DMS114 treated with DMSO at 0.1 percent for 48 hours (cell line): ENCODE results near the gene GAL3ST2.

Source experiments
- DNase-seq: peaks from one replicate; lab custom pipeline; 2025; ENCODE audit not compliant: unreplicated experiment; lab: John Stamatoyannopoulos, UW

Gene GAL3ST2

DNA sequence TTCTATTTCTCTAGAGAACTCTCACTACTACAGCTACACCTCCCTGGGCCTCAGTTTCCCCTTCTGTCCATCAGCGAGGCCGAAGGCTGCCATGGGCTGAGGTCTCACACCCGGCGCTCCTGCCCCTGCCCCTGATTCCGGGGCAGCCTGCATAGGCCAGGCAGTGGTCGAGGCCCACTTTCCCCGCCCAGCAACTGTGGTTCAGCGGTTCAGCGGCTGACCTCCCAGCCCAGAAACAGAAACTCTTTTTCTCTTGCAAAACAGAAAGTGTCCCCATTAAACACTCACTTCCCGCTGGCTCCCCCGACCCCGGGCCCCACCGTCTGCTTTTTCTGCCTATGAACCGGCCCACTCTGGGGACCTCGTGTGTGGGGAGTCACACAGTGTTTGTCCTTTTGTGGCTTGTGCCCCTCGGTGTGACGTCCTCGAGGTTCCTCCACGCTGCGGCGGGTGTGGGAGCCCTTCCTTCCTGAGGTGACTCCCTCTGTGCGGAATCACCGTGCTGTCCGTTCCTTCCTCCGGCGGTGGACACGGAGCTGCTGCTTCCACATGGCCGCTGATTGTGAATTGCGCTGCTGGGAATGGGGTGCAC lies 66.1 kb downstream of the GAL3ST2 start:
- DNase-seq = no peak

GRCh38 chr2:241843321-241844065 lies 66.9 kb downstream of the GAL3ST2 start:
- no peak for DNase-seq

DNA sequence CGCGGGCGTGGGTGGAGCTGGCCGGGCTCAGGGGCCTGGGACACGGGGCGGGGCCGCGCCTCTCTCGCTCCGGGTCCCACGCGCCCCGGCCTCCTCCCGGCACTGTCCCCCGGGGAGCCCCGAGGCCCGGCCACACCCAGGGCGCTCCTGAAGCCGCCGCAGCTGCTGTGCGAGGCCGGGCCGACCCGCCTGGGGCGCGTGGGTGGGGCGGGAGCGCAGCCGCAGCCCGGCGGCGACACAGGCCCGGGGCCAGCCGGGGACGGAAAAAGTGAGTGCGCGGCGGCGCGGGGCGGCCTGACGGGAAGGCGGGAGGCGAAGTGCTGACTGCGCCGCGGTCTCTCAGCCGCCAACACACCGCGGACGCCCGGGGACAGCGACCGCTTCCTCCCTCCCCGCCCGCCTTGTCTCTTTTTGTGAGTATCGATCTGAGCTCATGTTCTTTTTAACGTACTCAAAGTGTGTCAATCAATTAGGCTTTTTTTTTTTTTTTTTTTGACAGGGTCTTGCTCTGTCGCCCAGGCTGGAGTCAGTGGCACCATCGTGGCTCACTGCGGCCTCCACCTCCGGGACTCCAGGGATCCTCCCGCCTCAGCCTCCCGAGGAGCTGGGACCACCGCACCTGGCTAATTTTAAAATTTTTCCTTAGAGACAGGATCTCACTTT lies 67.6 kb downstream of the GAL3ST2 start:
- no peak for DNase-seq

DNA sequence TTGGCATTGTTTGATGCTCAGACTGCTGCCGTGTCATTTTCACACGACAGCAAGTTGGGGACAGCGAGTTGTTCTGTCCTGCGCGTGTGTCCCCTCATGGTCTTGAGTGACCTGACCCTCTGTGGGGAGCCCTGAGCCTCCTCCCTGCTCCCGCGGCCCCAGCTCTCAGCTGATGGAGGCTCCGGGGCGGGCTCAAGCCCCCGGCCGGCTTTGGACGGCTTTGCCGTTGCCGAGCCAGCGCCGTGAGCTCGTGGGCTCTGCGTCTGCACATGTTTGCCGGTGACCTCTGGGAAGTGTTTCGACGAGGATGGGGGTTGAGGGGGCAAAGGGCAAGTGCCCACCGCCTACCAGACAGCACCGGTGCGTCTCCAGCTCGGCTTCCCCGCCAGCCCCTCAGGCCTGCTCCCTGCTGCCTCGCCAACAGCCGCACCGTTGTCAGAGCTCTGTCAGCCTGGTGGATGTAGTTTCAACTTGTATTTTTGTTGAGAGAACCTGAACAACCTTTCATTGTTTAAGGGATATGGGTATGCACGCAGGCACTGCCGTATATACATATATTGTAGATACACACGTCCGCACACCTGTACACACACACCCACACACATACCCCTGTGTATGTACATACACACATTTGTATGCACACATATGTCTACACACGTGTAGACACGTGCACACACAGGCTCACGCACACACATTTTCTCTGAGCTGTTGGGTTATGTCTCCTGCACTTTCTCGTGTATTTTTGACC lies 68.4 kb downstream of the GAL3ST2 start:
- DNase-seq = no peak

DNA sequence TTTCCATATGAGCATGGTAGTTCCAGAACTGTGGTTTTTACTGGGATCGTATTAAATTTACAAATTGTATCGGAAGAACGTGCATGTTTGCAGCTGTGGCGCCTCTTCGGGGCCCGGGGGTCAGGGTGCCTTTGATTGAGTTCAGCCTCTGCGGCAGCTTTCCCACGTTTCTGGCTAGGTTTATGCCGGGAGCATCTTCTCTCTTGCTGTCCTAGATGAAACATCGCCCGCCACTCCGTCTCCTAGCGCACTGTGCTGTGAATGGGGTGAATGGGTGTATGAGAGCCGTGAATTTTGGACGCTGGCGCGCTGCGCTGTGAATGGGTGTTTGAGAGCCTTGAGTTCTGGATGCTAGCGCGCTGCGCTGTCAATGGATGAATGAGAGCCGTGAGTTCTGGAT lies 69.8 kb downstream of the GAL3ST2 start:
- DNase-seq = no peak

DNA sequence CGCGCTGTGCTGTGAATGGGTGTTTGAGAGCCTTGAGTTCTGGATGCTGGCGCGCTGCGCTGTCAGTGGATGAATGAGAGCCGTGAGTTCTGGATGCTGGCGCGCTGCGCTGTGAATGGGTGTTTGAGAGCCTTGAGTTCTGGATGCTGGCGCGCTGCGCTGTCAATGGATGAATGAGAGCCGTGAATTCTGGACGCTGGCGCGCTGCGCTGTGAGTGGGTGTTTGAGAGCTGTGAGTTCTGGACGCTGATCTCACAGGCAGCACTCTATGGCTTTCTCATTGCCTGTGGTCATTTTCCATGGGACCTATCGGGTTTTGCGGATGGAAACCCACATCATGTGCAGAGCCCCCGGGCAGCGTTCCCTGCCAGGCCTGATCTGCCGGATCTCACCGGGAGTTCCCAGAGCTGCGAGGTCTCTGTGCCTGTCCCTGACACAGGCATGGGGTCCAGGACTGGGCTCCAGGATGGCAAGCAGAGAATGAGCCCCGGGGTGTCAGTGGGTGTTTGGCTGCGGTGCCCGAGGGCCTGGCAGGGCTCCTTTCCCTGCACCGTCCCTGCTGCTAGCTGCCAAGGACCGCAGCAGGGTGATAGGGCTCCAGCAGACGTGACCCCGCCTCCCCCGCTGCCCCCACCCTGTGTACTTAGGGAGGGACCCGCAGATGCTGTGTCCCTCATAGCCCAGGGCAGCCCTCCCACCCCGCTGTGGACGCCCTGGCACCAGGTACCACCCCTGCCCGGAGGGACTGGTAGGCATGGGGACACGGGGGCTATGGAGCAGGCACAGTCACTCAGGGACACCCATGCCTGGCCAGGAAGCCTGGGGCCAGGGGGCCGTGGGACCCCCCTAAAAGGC lies 72.4 kb downstream of the GAL3ST2 start:
- DNase-seq = no peak

- no peak for DNase-seq
These were observed 73.3 kb downstream of the GAL3ST2 start for GRCh38 chr2:241849616-241850543.

DNA sequence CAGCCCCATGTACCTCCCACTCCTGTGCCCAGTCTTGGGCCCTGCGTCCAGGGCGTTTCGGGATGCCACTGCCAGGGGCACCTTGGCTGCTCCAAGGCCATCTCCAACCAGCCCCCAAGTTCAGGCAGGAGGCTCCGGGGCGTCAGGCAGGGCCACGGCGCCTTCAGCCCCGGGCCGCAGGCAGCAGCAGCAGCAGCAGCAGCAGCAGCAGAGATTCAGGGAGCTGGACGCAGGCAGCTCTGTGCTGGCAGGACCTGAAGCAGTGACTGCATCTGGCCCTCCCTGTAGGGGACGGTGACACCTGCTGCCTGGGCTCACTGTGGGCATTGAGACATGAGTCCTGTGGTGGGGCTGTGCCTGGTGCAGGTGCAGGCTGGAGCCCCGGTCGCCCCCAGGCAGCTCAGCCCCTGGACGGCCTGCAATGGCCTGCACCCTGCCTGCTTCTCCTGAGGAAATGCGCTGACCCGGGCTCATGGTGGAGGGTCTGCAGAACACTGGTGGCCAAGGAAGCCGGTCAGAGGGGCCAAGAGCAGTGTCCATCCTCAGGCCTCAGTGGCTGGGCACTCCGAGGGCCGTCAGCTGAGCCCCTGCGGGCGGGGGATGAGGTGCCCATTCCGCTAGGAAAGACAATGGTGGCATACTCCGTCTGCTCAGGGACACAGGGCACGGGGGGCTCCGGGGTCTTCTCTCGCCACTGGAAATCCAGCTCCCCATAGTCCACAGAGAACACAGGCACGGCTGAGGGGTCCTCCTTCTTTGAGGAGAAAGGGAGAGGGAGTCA lies 74.1 kb downstream of the GAL3ST2 start:
- DNase-seq = no peak

DNA sequence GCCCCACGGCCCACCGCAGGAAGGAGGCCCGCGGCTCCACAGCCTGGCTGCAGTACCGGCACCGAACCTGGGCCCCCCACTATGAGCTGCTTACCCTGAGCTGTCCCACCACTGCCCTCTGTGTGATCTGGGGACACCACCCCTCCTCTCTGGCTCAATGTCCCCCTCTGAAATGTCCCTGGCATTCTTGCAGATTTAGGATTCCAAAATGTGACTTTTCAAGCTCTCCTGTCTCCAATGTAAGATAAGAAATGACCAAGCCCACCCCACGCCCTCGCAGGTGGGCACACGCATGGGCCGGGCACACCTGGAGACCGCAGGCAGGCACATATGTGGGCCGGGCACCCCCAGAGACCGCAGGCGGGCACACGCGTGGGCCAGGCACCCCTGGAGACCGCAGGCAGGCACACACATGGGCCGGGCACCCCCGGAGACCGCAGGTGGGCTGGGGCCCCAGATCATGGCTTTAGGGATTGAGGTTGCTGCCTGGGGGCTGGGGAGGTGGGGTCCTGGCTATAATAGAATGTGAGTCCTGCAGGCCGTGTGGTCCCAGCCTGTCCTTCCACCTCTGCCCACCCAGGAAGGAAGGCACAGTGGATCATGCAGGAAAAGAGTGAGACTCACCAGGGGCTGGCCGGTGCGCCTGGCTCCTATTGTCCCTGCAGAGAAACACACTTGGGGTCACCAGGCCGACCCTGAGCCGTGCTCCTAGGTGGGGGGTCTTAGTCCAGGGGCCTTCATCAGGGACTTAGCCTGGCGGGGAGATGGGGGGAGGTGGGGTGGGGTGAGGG lies 74.9 kb downstream of the GAL3ST2 start:
- no peak for DNase-seq

- no peak for DNase-seq
These were observed 75.7 kb downstream of the GAL3ST2 start for GRCh38 chr2:241852116-241852980.

GRCh38 chr2:241852981-241853631 lies 76.5 kb downstream of the GAL3ST2 start:
- DNase-seq = no peak
